ENCODE data around the gene DCC. TPM values are rescaled to one million over a fixed set of nuclear protein-coding genes. Genes with fewer than 3 reads are reported as not detected.

Gene DCC
- polyA plus RNA-seq, 1 donor (not counting 4 experiments of a cell fraction or from before 2014, with no cell fraction given): not detected

DNA sequence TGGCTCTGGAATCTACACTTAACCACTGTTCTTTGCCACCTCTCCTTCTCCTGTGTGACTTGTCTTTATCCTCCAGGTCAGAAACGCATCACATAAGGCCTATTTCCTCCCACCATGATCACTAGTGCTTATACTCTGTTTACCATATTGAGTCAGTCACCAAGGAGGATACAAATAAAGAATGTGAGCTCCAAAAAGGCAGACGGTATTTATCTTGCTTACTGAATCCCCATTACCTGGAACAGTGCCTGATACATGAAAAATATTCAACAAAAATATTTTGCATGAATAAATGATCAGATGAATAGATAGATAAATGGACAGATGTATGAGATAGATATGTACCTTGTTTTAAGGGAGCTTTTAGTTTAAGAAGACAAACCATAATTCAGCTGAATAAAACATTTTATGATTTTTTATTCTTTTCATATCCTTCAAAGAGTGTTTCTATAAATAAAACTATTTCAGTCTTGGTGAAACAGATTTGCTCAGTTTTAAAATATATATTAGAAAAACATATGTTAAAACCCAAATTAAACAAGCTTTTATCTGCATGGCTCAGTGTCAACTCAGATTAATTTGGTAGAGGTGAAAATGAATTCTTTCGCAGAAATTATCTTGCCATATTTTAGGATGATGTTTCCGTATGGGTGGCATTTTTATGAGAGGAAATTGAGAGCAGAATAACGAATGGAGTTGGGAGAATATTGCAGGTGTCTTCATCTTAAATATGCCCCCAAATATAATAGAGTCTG, 799.9 kb downstream of the DCC start:
- DNase-seq (ENCODE audit: low read depth, low spot score) (no peak), FAIRE-seq (no peak)
- dilution Hi-C loops (cut with MboI; ENCODE audit: extremely low pct_ligation_motif_present, low sequenced_read_pairs): no loop called here
- no peaks in the 10 kb centered on the region for H4K20me1 ChIP-seq (ENCODE audit: control insufficient read depth, extremely low read depth, insufficient read depth, low read length)
- no peak overlapping the region for H3K9ac ChIP-seq (ENCODE audit: control insufficient read depth, extremely low read depth, insufficient read depth, low read length)
- H3K27ac ChIP-seq (ENCODE audit: control insufficient read depth, insufficient read depth, low read length): no peak overlapping the region
- H3K27me3 ChIP-seq (ENCODE audit: control insufficient read depth, extremely low read depth, insufficient read depth, low read length): no peaks in the 10 kb centered on the region
- H3K4me1 ChIP-seq (ENCODE audit: control insufficient read depth, extremely low read depth, insufficient read depth, low read length): no peaks in the 10 kb centered on the region
- H3K36me3 ChIP-seq (ENCODE audit: control insufficient read depth in 2 of 2, extremely low read depth in 1 of 2, insufficient read depth in 2 of 2, low read length in 2 of 2): no peaks in the 10 kb centered on the region
- H3K4me2 ChIP-seq (ENCODE audit: control insufficient read depth, extremely low read depth, insufficient read depth, low read depth, low read length): no peak overlapping the region
- H3K79me2 ChIP-seq (ENCODE audit: control insufficient read depth, insufficient read depth, low read length): no peaks in the 10 kb centered on the region
- H2AFZ ChIP-seq (ENCODE audit: control insufficient read depth, low read length): no peak overlapping the region
- no peak for TF ChIP-seq EZH2 (IDR thresholded peaks at IDR 0.05; ENCODE audit: low read length)
- no peak for TF ChIP-seq CTCF (optimal IDR thresholded peaks at IDR 0.05 in 1 of 3, IDR thresholded peaks at IDR 0.05 in 1 of 3, conservative IDR thresholded peaks at IDR 0.05 in 1 of 3; ENCODE audit: extremely low read depth in 1 of 3, insufficient read depth in 2 of 3, low read length in 3 of 3)
- no peaks in the 10 kb centered on the region for H3K9me3 ChIP-seq (ENCODE audit: control insufficient read depth, low read depth, low read length)
- no peaks in the 10 kb centered on the region for H3K9me1 ChIP-seq (ENCODE audit: control insufficient read depth, extremely low read depth, insufficient read depth, low read length)
- H3K4me3 ChIP-seq (ENCODE audit: control insufficient read depth in 2 of 3, extremely low read depth in 1 of 3, insufficient read depth in 2 of 3, low read depth in 1 of 3, low read length in 3 of 3): no peak overlapping the region

GRCh38 chr18:53142005-53142404, 802.0 kb downstream of the DCC start:
- Histone ChIP-seq H3K36me3 (ENCODE audit: control insufficient read depth in 2 of 2, extremely low read depth in 1 of 2, insufficient read depth in 2 of 2, low read length in 2 of 2) (no peaks in the 10 kb centered on the region), H3K27ac (ENCODE audit: control insufficient read depth, insufficient read depth, low read length) (no peak overlapping the region), H4K20me1 (ENCODE audit: control insufficient read depth, extremely low read depth, insufficient read depth, low read length) (no peaks in the 10 kb centered on the region), H3K4me2 (ENCODE audit: control insufficient read depth, extremely low read depth, insufficient read depth, low read depth, low read length) (no peak overlapping the region), H3K9me1 (ENCODE audit: control insufficient read depth, extremely low read depth, insufficient read depth, low read length) (no peaks in the 10 kb centered on the region), H3K27me3 (ENCODE audit: control insufficient read depth, extremely low read depth, insufficient read depth, low read length) (no peaks in the 10 kb centered on the region), H3K4me3 (ENCODE audit: control insufficient read depth in 2 of 3, extremely low read depth in 1 of 3, insufficient read depth in 2 of 3, low read depth in 1 of 3, low read length in 3 of 3) (no peak overlapping the region), H3K9ac (ENCODE audit: control insufficient read depth, extremely low read depth, insufficient read depth, low read length) (no peak overlapping the region), H3K79me2 (ENCODE audit: control insufficient read depth, insufficient read depth, low read length) (no peaks in the 10 kb centered on the region), H3K9me3 (ENCODE audit: control insufficient read depth, low read depth, low read length) (peaks cover 2% of the 10 kb centered on the region), H2AFZ (ENCODE audit: control insufficient read depth, low read length) (no peak overlapping the region), H3K4me1 (ENCODE audit: control insufficient read depth, extremely low read depth, insufficient read depth, low read length) (no peaks in the 10 kb centered on the region)
- dilution Hi-C loops (cut with MboI; ENCODE audit: extremely low pct_ligation_motif_present, low sequenced_read_pairs): no loop called here
- TF ChIP-seq EZH2 (IDR thresholded peaks at IDR 0.05; ENCODE audit: low read length): no peak
- no peak for TF ChIP-seq CTCF (optimal IDR thresholded peaks at IDR 0.05 in 1 of 3, IDR thresholded peaks at IDR 0.05 in 1 of 3, conservative IDR thresholded peaks at IDR 0.05 in 1 of 3; ENCODE audit: extremely low read depth in 1 of 3, insufficient read depth in 2 of 3, low read length in 3 of 3)
- DNase-seq (ENCODE audit: low read depth, low spot score) (no peak), FAIRE-seq (no peak)

Data from keratinocyte (primary cell).